Keratinocyte (primary cell): Measurements from ENCODE around the gene WFIKKN1.

ENCODE experiments used
- CTCF ChIP-seq, 3 experiments: IDR thresholded peaks in 1 of 3; conservative IDR thresholded peaks in 1 of 3; optimal IDR thresholded peaks in 1 of 3; 2 replicates in 2 of 3; 3 replicates in 1 of 3; pipeline versions ENCODE3 to v1.5.1; 2011; ENCODE audit warnings: low read length in 3 of 3, mild to moderate bottlenecking in 3 of 3, moderate library complexity in 2 of 3, control low read depth in 1 of 3, inconsistent platforms in 1 of 3; ENCODE audit not compliant: insufficient read depth in 2 of 3; ENCODE audit errors: extremely low read depth in 1 of 3
- EZH2 ChIP-seq: IDR thresholded peaks from one replicate; pipeline ENCODE4 v1.6.1; 2012; ENCODE audit warnings: inconsistent platforms, mild to moderate bottlenecking, low read length, moderate library complexity

- TF ChIP-seq CTCF (optimal IDR thresholded peaks at IDR 0.05 in 1 of 3, IDR thresholded peaks at IDR 0.05 in 1 of 3, conservative IDR thresholded peaks at IDR 0.05 in 1 of 3; ENCODE audit: extremely low read depth in 1 of 3, insufficient read depth in 2 of 3, low read length in 3 of 3), result no peak
- TF ChIP-seq EZH2, result no peak
These were observed 37.9 kb downstream of the WFIKKN1 start for GRCh38 chr16:668519-669171.
